Liver (tissue), 3 donors: ENCODE results near the gene LDHD.

Experiments used
- CTCF ChIP-seq: fragments of 150-350 bp; IDR thresholded peaks from 2 replicates; pipeline ENCODE4 v1.5.1; 2017; ENCODE audit warnings: improper control_type of control experiment, low read depth, low read length; ENCODE audit not compliant: missing input control
- EGR1 ChIP-seq, 2 donors: IDR thresholded peaks; 2 replicates each; pipeline ENCODE4 v1.6.1; 2016 to 2018; ENCODE audit warnings: antibody characterized with exemption in 2 of 2, low read depth in 2 of 2
- JUND ChIP-seq, 2 donors: IDR thresholded peaks; 2 replicates each; pipeline ENCODE4 v1.6.1; 2016; ENCODE audit warnings: antibody characterized with exemption in 2 of 2
- MAX ChIP-seq: IDR thresholded peaks from 2 replicates; pipeline ENCODE4 v1.6.1; 2016; ENCODE audit warnings: antibody characterized with exemption
- RAD21 ChIP-seq, 2 donors: IDR thresholded peaks; 2 replicates each; pipeline ENCODE4 v1.6.1; 2016; ENCODE audit warnings: antibody characterized with exemption in 2 of 2, mild to moderate bottlenecking in 2 of 2
- RXRA ChIP-seq, 2 donors: IDR thresholded peaks; 2 replicates each; pipeline ENCODE4 v1.6.1; 2017 to 2018; ENCODE audit warnings: antibody characterized with exemption in 2 of 2, mild to moderate bottlenecking in 1 of 2
- SP1 ChIP-seq: IDR thresholded peaks from 2 replicates; pipeline ENCODE4 v1.6.1; 2018; ENCODE audit warnings: antibody characterized with exemption, mild to moderate bottlenecking
- YY1 ChIP-seq: IDR thresholded peaks from 2 replicates; pipeline ENCODE4 v1.6.1; 2016; ENCODE audit warnings: antibody characterized with exemption, mild to moderate bottlenecking
- donor health status: healthy.
- donor health status: healthy.

- TF ChIP-seq CTCF = no peak
- TF ChIP-seq JUND (IDR thresholded peaks at IDR 0.05) = no peak
- TF ChIP-seq EGR1 (IDR thresholded peaks at IDR 0.05; ENCODE audit: low read depth in 2 of 2) = no peak
- TF ChIP-seq MAX = no peak
- TF ChIP-seq SP1 = no peak
- TF ChIP-seq YY1 = no peak
- TF ChIP-seq RAD21 (IDR thresholded peaks at IDR 0.05) = no peak
- no peak for TF ChIP-seq RXRA (IDR thresholded peaks at IDR 0.05)
These were observed 28.4 kb downstream of the LDHD start for GRCh38 chr16:75088216-75088615.
